Keratinocyte (primary cell): Measurements from ENCODE around the gene ATP6V1C2. TPM values are rescaled to one million over a fixed set of nuclear protein-coding genes. Genes with fewer than 3 reads are reported as not detected.

ENCODE experiments used
- DNase-seq: peaks from one replicate; pipeline ENCODE4 v3.0.0-alpha.2; 2011; ENCODE audit warnings: low read depth, missing footprints, low spot score
- FAIRE-seq: peaks from 2 replicates; lab custom pipeline; 2011; peaks lifted over from hg19 to GRCh38; lab: Jason Lieb, UNC
- H2AFZ ChIP-seq: 2 replicates; pipeline ENCODE4 v1.6.0; 2012; ENCODE audit warnings: low read length, control low read depth, inconsistent platforms; ENCODE audit not compliant: control insufficient read depth
- H3K27ac ChIP-seq: 2 replicates; pipeline ENCODE4 v1.5.1; 2011; ENCODE audit warnings: low read length; ENCODE audit not compliant: control insufficient read depth, insufficient read depth
- H3K27me3 ChIP-seq: 3 replicates; pipeline ENCODE4 v1.6.0; 2011; ENCODE audit warnings: low read length; ENCODE audit not compliant: control insufficient read depth, insufficient read depth; ENCODE audit errors: extremely low read depth
- H3K36me3 ChIP-seq, 2 experiments: 2 replicates in 1 of 2; 3 replicates in 1 of 2; pipeline ENCODE4 v1.5.1; 2011; ENCODE audit warnings: low read length in 2 of 2, mild to moderate bottlenecking in 1 of 2; ENCODE audit not compliant: control insufficient read depth in 2 of 2, insufficient read depth in 2 of 2; ENCODE audit errors: extremely low read depth in 1 of 2
- H3K4me1 ChIP-seq: 3 replicates; pipeline ENCODE4 v1.5.1; 2011; ENCODE audit warnings: low read length; ENCODE audit not compliant: control insufficient read depth, insufficient read depth; ENCODE audit errors: extremely low read depth
- H3K4me2 ChIP-seq: 3 replicates; pipeline ENCODE4 v1.6.0; 2011; ENCODE audit warnings: low read depth, low read length; ENCODE audit not compliant: control insufficient read depth, insufficient read depth; ENCODE audit errors: extremely low read depth
- H3K4me3 ChIP-seq, 3 experiments: fragments of 200-600 bp in 1 of 3; sonication (generic) in 1 of 3; 2 replicates in 2 of 3; 3 replicates in 1 of 3; pipeline ENCODE4 v1.5.1; 2011 to 2016; ENCODE audit warnings: low read length in 3 of 3, mild to moderate bottlenecking in 3 of 3, control low read depth in 2 of 3, inconsistent platforms in 1 of 3, low read depth in 1 of 3, mixed read lengths in 1 of 3, mixed run types in 1 of 3, moderate library complexity in 1 of 3; ENCODE audit not compliant: control insufficient read depth in 2 of 3, insufficient read depth in 2 of 3; ENCODE audit errors: extremely low read depth in 1 of 3
- H3K79me2 ChIP-seq: 2 replicates; pipeline ENCODE4 v1.6.0; 2012; ENCODE audit warnings: low read length; ENCODE audit not compliant: control insufficient read depth, insufficient read depth
- H3K9ac ChIP-seq: 3 replicates; pipeline ENCODE4 v1.6.0; 2011; ENCODE audit warnings: low read length; ENCODE audit not compliant: control insufficient read depth, insufficient read depth; ENCODE audit errors: extremely low read depth
- H3K9me1 ChIP-seq: 3 replicates; pipeline ENCODE4 v1.6.0; 2011; ENCODE audit warnings: low read length; ENCODE audit not compliant: control insufficient read depth, insufficient read depth; ENCODE audit errors: extremely low read depth
- H3K9me3 ChIP-seq: 2 replicates; pipeline ENCODE4 v1.5.1; 2012; ENCODE audit warnings: low read depth, low read length; ENCODE audit not compliant: control insufficient read depth
- H4K20me1 ChIP-seq: 3 replicates; pipeline ENCODE4 v1.6.0; 2011; ENCODE audit warnings: low read length; ENCODE audit not compliant: control insufficient read depth, insufficient read depth; ENCODE audit errors: extremely low read depth
- EZH2 ChIP-seq: IDR thresholded peaks from one replicate; pipeline ENCODE4 v1.6.1; 2012; ENCODE audit warnings: inconsistent platforms, mild to moderate bottlenecking, low read length, moderate library complexity
- dilution Hi-C: fragments of 300-500 bp; cut with MboI; formaldehyde crosslinking; loops from one replicate; pipeline ENCODE4 v1.7.0; 2020; ENCODE audit warnings: low sequenced_read_pairs; ENCODE audit not compliant: extremely low pct_ligation_motif_present
- polyA plus RNA-seq, 5 experiments: library from polyadenylated mRNA; depleted of rRNA in 3 of 5; stranded (reverse) in 3 of 5; stranded (forward) in 1 of 5; unstranded in 1 of 5; fragments of >200 nt; gene quantifications; 1 replicate in 1 of 5; 2 replicates in 3 of 5; 3 replicates in 1 of 5; pipeline versions ENCODE4 v1.2.1 to v1.2.3, GENCODE V29; 2011 to 2012; ENCODE audit warnings: missing spikeins in 2 of 5, low read depth in 1 of 5, low replicate concordance in 1 of 5
- TF ChIP-seq, protein P1 (sequence below), 3 experiments: IDR thresholded peaks in 1 of 3; conservative IDR thresholded peaks in 1 of 3; optimal IDR thresholded peaks in 1 of 3; 2 replicates in 2 of 3; 3 replicates in 1 of 3; pipeline versions ENCODE3 to v1.5.1; 2011; ENCODE audit warnings: low read length in 3 of 3, mild to moderate bottlenecking in 3 of 3, moderate library complexity in 2 of 3, control low read depth in 1 of 3, inconsistent platforms in 1 of 3; ENCODE audit not compliant: insufficient read depth in 2 of 3; ENCODE audit errors: extremely low read depth in 1 of 3

Gene ATP6V1C2
- polyA plus RNA-seq, 1 donor (not counting 4 experiments of a cell fraction or from before 2014, with no cell fraction given), result 0.55 TPM

DNA sequence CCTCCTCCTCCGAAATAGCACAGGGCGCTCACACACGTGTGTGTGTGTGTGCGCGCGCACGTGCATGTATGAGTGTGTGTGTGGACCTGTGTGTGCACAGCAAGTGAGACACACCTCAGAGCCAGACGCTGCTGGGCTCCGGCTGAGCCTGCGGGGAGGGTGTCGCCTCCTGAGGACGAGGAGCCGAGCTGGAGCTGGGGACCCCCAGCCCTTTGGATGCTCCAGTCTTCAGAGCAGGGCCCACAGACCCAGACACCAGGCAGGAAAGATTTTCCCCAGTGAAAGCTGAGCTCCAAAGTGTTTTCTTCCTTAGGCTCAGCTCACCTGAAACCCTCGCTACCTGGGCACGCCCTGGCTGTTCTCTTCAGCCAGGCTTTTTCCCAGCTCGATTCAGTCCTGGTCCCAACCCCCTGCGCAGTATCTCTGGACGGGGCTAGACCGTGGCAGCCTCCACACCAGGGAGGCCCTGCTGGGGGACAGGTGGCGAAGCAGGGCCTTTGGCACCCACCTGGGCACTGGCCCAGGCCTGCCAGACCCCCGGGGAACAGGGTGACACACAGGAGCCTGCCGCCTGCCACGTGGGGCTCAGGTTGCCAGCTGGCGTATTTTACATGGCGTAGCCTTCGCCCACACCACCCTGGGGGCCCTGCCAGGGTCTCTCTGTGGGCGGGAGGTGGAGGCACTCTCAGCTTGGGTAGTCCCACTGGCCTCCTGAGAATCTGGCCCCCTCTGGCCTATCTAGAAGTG is 55.0 kb downstream of the ATP6V1C2 start:
- Histone ChIP-seq H3K4me3 (no peak overlapping the region), H3K36me3 (peaks cover 7 to 20% of the 10 kb centered on the region in 2 experiments), H3K9ac (no peak overlapping the region), H3K4me2 (no peak overlapping the region), H3K27ac (no peak overlapping the region), H4K20me1 (no peaks in the 10 kb centered on the region), H3K4me1 (peaks cover 15% of the 10 kb centered on the region), H3K79me2 (no peaks in the 10 kb centered on the region), H3K9me1 (no peaks in the 10 kb centered on the region), H2AFZ (no peak overlapping the region), H3K27me3 (no peaks in the 10 kb centered on the region), H3K9me3 (no peaks in the 10 kb centered on the region)
- dilution Hi-C loops, result no loop called here
- DNase-seq (no peak), FAIRE-seq (no peak)
- no peak for TF ChIP-seq EZH2
- TF ChIP-seq, protein P1, sequence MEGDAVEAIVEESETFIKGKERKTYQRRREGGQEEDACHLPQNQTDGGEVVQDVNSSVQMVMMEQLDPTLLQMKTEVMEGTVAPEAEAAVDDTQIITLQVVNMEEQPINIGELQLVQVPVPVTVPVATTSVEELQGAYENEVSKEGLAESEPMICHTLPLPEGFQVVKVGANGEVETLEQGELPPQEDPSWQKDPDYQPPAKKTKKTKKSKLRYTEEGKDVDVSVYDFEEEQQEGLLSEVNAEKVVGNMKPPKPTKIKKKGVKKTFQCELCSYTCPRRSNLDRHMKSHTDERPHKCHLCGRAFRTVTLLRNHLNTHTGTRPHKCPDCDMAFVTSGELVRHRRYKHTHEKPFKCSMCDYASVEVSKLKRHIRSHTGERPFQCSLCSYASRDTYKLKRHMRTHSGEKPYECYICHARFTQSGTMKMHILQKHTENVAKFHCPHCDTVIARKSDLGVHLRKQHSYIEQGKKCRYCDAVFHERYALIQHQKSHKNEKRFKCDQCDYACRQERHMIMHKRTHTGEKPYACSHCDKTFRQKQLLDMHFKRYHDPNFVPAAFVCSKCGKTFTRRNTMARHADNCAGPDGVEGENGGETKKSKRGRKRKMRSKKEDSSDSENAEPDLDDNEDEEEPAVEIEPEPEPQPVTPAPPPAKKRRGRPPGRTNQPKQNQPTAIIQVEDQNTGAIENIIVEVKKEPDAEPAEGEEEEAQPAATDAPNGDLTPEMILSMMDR (optimal IDR thresholded peaks at IDR 0.05 in 1 of 3, IDR thresholded peaks at IDR 0.05 in 1 of 3, conservative IDR thresholded peaks at IDR 0.05 in 1 of 3; ENCODE audit: extremely low read depth in 1 of 3, insufficient read depth in 2 of 3, low read length in 3 of 3), result no peak

- dilution Hi-C loops, result no loop called here
- Histone ChIP-seq H3K9me3 (no peaks in the 10 kb centered on the region), H3K4me1 (peaks cover 15% of the 10 kb centered on the region), H3K9ac (no peak overlapping the region), H3K4me2 (no peak overlapping the region), H3K27ac (no peak overlapping the region), H2AFZ (no peak overlapping the region), H3K9me1 (no peaks in the 10 kb centered on the region), H3K27me3 (no peaks in the 10 kb centered on the region), H3K36me3 (peaks cover 13 to 29% of the 10 kb centered on the region in 2 experiments), H4K20me1 (no peaks in the 10 kb centered on the region), H3K79me2 (no peaks in the 10 kb centered on the region), H3K4me3 (no peak overlapping the region)
- DNase-seq (no peak), FAIRE-seq (no peak)
- no peak for TF ChIP-seq EZH2
- TF ChIP-seq, protein P1 (optimal IDR thresholded peaks at IDR 0.05 in 1 of 3, IDR thresholded peaks at IDR 0.05 in 1 of 3, conservative IDR thresholded peaks at IDR 0.05 in 1 of 3; ENCODE audit: extremely low read depth in 1 of 3, insufficient read depth in 2 of 3, low read length in 3 of 3), result no peak
Observed at GRCh38 chr2:10777111-10777841, 55.8 kb downstream of the ATP6V1C2 start.
